GM12878 (cell line): Measurements from ENCODE around the gene BRF1. TPM values are rescaled to one million over a fixed set of nuclear protein-coding genes. Genes with fewer than 3 reads are reported as not detected.

Experiments used
- ATAC-seq: fragments of 200-7000 bp; cut with Tn5 transposase; 3 replicates; pipeline ENCODE4 v1.9.1; 2020; ENCODE audit warnings: mild to moderate bottlenecking, moderate library complexity
- BruUV-seq: library from RNA; stranded (reverse); fragments of 400-500 nt; replicated peaks from 2 replicates; lab custom pipeline; 2021; lab: Mats Ljungman, UMichigan
- CTCF ChIA-PET: fragments of 300-600 bp; sonication (Branson Sonifier 250); formaldehyde crosslinking; extraction: SDS; loops from one replicate; lab custom pipeline; 2021; ENCODE audit warnings: inconsistent platforms; lab: Yijun Ruan, JAX
- POLR2A ChIA-PET: fragments of 350-600 bp; formaldehyde crosslinking; extraction: SDS; loops from one replicate; lab custom pipeline; 2021; ENCODE audit warnings: inconsistent platforms; lab: Charles Lee
- RAD21 ChIA-PET: fragments of 300-600 bp; sonication (Branson Sonifier 250); formaldehyde crosslinking; loops from one replicate; lab custom pipeline; 2023; ENCODE audit warnings: antibody characterized with exemption; ENCODE audit not compliant: unreplicated experiment; lab: Charles Lee
- SMC1A ChIA-PET: fragments of 300-600 bp; sonication (Branson Sonifier 250); formaldehyde crosslinking; loops from one replicate; lab custom pipeline; 2023; ENCODE audit not compliant: unreplicated experiment, uncharacterized antibody; lab: Charles Lee
- DNase-seq: peaks from one replicate; pipeline ENCODE4 v3.0.0-alpha.2; 2011; ENCODE audit warnings: low read depth, low spot score
- FAIRE-seq: peaks from 3 replicates; lab custom pipeline; 2011; peaks lifted over from hg19 to GRCh38; lab: Jason Lieb, UNC
- H2AFZ ChIP-seq: 2 replicates; pipeline ENCODE4 v1.6.0; 2011; ENCODE audit warnings: low read depth, low read length, control low read depth; ENCODE audit not compliant: control insufficient read depth
- H3K27ac ChIP-seq: 2 replicates; pipeline ENCODE4 v1.5.1; 2011; ENCODE audit warnings: control low read depth; ENCODE audit not compliant: control insufficient read depth, insufficient read depth
- H3K27me3 ChIP-seq, 2 experiments: replicated peaks in 1 of 2; 2 replicates each; pipeline versions ENCODE4 v1.6.0 to v1.6.1; 2011; ENCODE audit warnings: low read length in 1 of 2; ENCODE audit not compliant: control insufficient read depth in 2 of 2, insufficient read depth in 2 of 2
- H3K36me3 ChIP-seq, 2 experiments: 2 replicates each; pipeline ENCODE4 v1.5.1; 2011; ENCODE audit warnings: low read length in 1 of 2; ENCODE audit not compliant: control insufficient read depth in 2 of 2, insufficient read depth in 2 of 2
- H3K4me1 ChIP-seq: 2 replicates; pipeline ENCODE4 v1.6.1; 2011; ENCODE audit warnings: mild to moderate bottlenecking, low read length, moderate library complexity, mixed read lengths; ENCODE audit not compliant: control insufficient read depth, insufficient read depth
- H3K4me2 ChIP-seq: 2 replicates; pipeline ENCODE4 v1.6.0; 2011; ENCODE audit warnings: control low read depth; ENCODE audit not compliant: control insufficient read depth, insufficient read depth
- H3K4me3 ChIP-seq: fragments of 200-600 bp; sonication (generic); 2 replicates; pipeline ENCODE4 v1.5.1; 2016
- H3K79me2 ChIP-seq: 2 replicates; pipeline ENCODE4 v1.6.0; 2011; ENCODE audit warnings: low read length; ENCODE audit not compliant: control insufficient read depth, insufficient read depth
- H3K9ac ChIP-seq: 2 replicates; pipeline ENCODE4 v1.8.0; 2011; ENCODE audit warnings: low read length, control low read depth, mixed read lengths; ENCODE audit not compliant: control insufficient read depth, insufficient read depth
- H3K9me3 ChIP-seq: replicated peaks from 3 replicates; pipeline ENCODE4 v1.5.1; 2011; ENCODE audit warnings: mild to moderate bottlenecking, low read length; ENCODE audit not compliant: control insufficient read depth, insufficient read depth
- H4K20me1 ChIP-seq: 2 replicates; pipeline ENCODE4 v1.6.0; 2011; ENCODE audit not compliant: control insufficient read depth, insufficient read depth
- ATF3 ChIP-seq: IDR thresholded peaks from 2 replicates; pipeline ENCODE4 v1.6.1; 2011; ENCODE audit warnings: low read depth, mild to moderate bottlenecking, low read length, moderate library complexity, borderline replicate concordance; ENCODE audit errors: extremely low read depth
- CBFB ChIP-seq: IDR thresholded peaks from 2 replicates; pipeline ENCODE4 v1.6.1; 2016; ENCODE audit warnings: antibody characterized with exemption, low read depth
- EGR1 ChIP-seq, 2 experiments: IDR thresholded peaks; 1 replicate in 1 of 2; 2 replicates in 1 of 2; pipeline ENCODE4 v1.6.1; 2011 to 2012; ENCODE audit warnings: low read depth in 2 of 2, low read length in 2 of 2, borderline replicate concordance in 1 of 2, mild to moderate bottlenecking in 1 of 2, moderate library complexity in 1 of 2
- KLF5 ChIP-seq: fragments of 450-650 bp; IDR thresholded peaks from 2 replicates; pipeline ENCODE4 v1.6.1; 2014; ENCODE audit warnings: mild to moderate bottlenecking; ENCODE audit not compliant: partially characterized antibody
- PAX8 ChIP-seq: fragments of 450-650 bp; IDR thresholded peaks from 2 replicates; pipeline ENCODE4 v1.6.1; 2017; ENCODE audit warnings: mild to moderate bottlenecking, moderate library complexity
- POLR2A ChIP-seq: IDR thresholded peaks from 2 replicates; pipeline ENCODE4 v1.6.1; 2011; ENCODE audit warnings: low read depth, mild to moderate bottlenecking, low read length
- POU2F2 ChIP-seq: IDR thresholded peaks from 3 replicates; pipeline ENCODE4 v1.6.1; 2011; ENCODE audit warnings: low read depth, mild to moderate bottlenecking, low read length, borderline replicate concordance
- ZNF622 ChIP-seq: fragments of 450-650 bp; IDR thresholded peaks from 2 replicates; pipeline ENCODE4 v1.6.1; 2017; ENCODE audit warnings: mild to moderate bottlenecking, inconsistent platforms
- ZZZ3 ChIP-seq: IDR thresholded peaks from 2 replicates; pipeline ENCODE4 v1.6.1; 2011; ENCODE audit warnings: low read depth; ENCODE audit not compliant: control insufficient read depth, insufficient read length
- WGBS: methylation state at CpG from one replicate; pipeline ENCODE4 v1.1.6; 2016; ENCODE audit warnings: low lambda C conversion rate; ENCODE audit not compliant: insufficient replicate concordance, insufficient coverage; ENCODE audit errors: missing lambda C conversion rate; 5-methylcytosine and 5-hydroxymethylcytosine counted together
- in situ Hi-C: fragments of 300-500 bp; cut with MboI; formaldehyde crosslinking; loops from 9 replicates; pipeline ENCODE4 v1.14.3; 2018; ENCODE audit warnings: mixed read lengths
- intact Hi-C: fragments of 100-400 bp; cut with micrococcal nuclease; formaldehyde crosslinking; loops from one replicate; pipeline ENCODE4 v1.14.2; 2022; ENCODE audit not compliant: unreplicated experiment
- polyA plus RNA-seq, 11 experiments: library from polyadenylated mRNA; depleted of rRNA in 4 of 11; unstranded in 6 of 11; stranded (reverse) in 5 of 11; fragments of >200 nt; fragmentation: Nextera tagmentation in 4 of 11; fragmentation: Illumina TruSeq in 1 of 11; extraction: Ambion mirVana in 4 of 11; extraction: Trizol in 1 of 11; gene quantifications; 1 replicate in 1 of 11; 2 replicates in 10 of 11; pipeline versions ENCODE4 v1.2.1 to v1.2.3, GENCODE V29; 2011 to 2016; ENCODE audit warnings: inconsistent platforms in 2 of 11, missing spikeins in 2 of 11, low read depth in 1 of 11
- total RNA-seq, 4 experiments: library from RNA; depleted of rRNA in 3 of 4; stranded (reverse); fragments of >200 nt in 3 of 4; fragmentation: Illumina TruSeq in 1 of 4; extraction: Trizol in 1 of 4; gene quantifications; 2 replicates each; pipeline versions ENCODE4 v1.2.1 to v1.2.3, GENCODE V29; 2013 to 2021
- TF ChIP-seq, protein P1 (sequence below): IDR thresholded peaks from 2 replicates; pipeline ENCODE4 v1.6.1; 2012; ENCODE audit warnings: mild to moderate bottlenecking, low read depth, low read length
- TF ChIP-seq, protein P2 (sequence below): fragments of 450-650 bp; IDR thresholded peaks from 2 replicates; pipeline ENCODE4 v1.6.1; 2014; ENCODE audit warnings: mild to moderate bottlenecking
- TF ChIP-seq, protein P3 (sequence below): fragments of 450-650 bp; IDR thresholded peaks from 2 replicates; pipeline ENCODE4 v1.6.1; 2017; ENCODE audit warnings: low read depth, mild to moderate bottlenecking, moderate library complexity
- TF ChIP-seq, protein P4 (sequence below): IDR thresholded peaks from 2 replicates; pipeline ENCODE4 v1.6.1; 2011; ENCODE audit warnings: low read depth, low read length, improper control_type of control experiment, borderline replicate concordance

The BRF1 gene
- total and polyA plus RNA-seq, 10 of the 15 experiments (the other 5 are each of a cell fraction or from before 2014, with no cell fraction given) = 0.21 to 33.5 (median 10.7) TPM

GRCh38 chr14:105328678-105329390 lies 28.0 kb upstream of the BRF1 start (continued):
- TF ChIP-seq, protein P1, sequence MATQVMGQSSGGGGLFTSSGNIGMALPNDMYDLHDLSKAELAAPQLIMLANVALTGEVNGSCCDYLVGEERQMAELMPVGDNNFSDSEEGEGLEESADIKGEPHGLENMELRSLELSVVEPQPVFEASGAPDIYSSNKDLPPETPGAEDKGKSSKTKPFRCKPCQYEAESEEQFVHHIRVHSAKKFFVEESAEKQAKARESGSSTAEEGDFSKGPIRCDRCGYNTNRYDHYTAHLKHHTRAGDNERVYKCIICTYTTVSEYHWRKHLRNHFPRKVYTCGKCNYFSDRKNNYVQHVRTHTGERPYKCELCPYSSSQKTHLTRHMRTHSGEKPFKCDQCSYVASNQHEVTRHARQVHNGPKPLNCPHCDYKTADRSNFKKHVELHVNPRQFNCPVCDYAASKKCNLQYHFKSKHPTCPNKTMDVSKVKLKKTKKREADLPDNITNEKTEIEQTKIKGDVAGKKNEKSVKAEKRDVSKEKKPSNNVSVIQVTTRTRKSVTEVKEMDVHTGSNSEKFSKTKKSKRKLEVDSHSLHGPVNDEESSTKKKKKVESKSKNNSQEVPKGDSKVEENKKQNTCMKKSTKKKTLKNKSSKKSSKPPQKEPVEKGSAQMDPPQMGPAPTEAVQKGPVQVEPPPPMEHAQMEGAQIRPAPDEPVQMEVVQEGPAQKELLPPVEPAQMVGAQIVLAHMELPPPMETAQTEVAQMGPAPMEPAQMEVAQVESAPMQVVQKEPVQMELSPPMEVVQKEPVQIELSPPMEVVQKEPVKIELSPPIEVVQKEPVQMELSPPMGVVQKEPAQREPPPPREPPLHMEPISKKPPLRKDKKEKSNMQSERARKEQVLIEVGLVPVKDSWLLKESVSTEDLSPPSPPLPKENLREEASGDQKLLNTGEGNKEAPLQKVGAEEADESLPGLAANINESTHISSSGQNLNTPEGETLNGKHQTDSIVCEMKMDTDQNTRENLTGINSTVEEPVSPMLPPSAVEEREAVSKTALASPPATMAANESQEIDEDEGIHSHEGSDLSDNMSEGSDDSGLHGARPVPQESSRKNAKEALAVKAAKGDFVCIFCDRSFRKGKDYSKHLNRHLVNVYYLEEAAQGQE = no peak
- no peak for TF ChIP-seq ATF3
- TF ChIP-seq, protein P2, sequence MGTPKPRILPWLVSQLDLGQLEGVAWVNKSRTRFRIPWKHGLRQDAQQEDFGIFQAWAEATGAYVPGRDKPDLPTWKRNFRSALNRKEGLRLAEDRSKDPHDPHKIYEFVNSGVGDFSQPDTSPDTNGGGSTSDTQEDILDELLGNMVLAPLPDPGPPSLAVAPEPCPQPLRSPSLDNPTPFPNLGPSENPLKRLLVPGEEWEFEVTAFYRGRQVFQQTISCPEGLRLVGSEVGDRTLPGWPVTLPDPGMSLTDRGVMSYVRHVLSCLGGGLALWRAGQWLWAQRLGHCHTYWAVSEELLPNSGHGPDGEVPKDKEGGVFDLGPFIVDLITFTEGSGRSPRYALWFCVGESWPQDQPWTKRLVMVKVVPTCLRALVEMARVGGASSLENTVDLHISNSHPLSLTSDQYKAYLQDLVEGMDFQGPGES = no peak
- no peak for TF ChIP-seq CBFB
- TF ChIP-seq POLR2A = no peak

GRCh38 chr14:105328070-105328677 lies 27.4 kb upstream of the BRF1 start:
- Histone ChIP-seq H3K79me2 (no peaks in the 10 kb centered on the region), H3K27me3 (no peaks in the 10 kb centered on the region), H2AFZ (no peak overlapping the region), H3K9ac (no peak overlapping the region), H3K36me3 (no peaks in the 10 kb centered on the region), H3K27ac (no peak overlapping the region), H3K9me3 (no peaks in the 10 kb centered on the region), H3K4me3 (no peak overlapping the region), H3K4me1 (peaks cover 3% of the 10 kb centered on the region; the same call in 1 of the 2 replicates), H4K20me1 (no peaks in the 10 kb centered on the region), H3K4me2 (no peak overlapping the region)
- no peak for ATAC-seq
- WGBS = 82% methylated on average over 12 of the region's 12 CpGs
- DNase-seq = no peak
- RAD21 ChIA-PET = no interaction called here
- BruUV-seq = no TSS peak
- CTCF ChIA-PET = no interaction called here
- SMC1A ChIA-PET = no interaction called here
- in situ Hi-C loops (no loop called here), intact Hi-C loops (no loop called here)
- POLR2A ChIA-PET = no interaction called here
- no peak for FAIRE-seq
- TF ChIP-seq POU2F2 (no peak), ZZZ3 (no peak), PAX8 (no peak), ZNF622 (no peak), KLF5 (no peak), EGR1 (IDR thresholded peaks at IDR 0.05; ENCODE audit: borderline replicate concordance in 1 of 2, low read depth in 2 of 2, low read length in 2 of 2) (no peak), ATF3 (no peak), CBFB (no peak)
- TF ChIP-seq, protein P3, sequence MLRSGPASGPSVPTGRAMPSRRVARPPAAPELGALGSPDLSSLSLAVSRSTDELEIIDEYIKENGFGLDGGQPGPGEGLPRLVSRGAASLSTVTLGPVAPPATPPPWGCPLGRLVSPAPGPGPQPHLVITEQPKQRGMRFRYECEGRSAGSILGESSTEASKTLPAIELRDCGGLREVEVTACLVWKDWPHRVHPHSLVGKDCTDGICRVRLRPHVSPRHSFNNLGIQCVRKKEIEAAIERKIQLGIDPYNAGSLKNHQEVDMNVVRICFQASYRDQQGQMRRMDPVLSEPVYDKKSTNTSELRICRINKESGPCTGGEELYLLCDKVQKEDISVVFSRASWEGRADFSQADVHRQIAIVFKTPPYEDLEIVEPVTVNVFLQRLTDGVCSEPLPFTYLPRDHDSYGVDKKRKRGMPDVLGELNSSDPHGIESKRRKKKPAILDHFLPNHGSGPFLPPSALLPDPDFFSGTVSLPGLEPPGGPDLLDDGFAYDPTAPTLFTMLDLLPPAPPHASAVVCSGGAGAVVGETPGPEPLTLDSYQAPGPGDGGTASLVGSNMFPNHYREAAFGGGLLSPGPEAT = no peak
- TF ChIP-seq, protein P4, sequence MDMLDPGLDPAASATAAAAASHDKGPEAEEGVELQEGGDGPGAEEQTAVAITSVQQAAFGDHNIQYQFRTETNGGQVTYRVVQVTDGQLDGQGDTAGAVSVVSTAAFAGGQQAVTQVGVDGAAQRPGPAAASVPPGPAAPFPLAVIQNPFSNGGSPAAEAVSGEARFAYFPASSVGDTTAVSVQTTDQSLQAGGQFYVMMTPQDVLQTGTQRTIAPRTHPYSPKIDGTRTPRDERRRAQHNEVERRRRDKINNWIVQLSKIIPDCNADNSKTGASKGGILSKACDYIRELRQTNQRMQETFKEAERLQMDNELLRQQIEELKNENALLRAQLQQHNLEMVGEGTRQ = no peak
